Osteoblast (primary cell): ENCODE measurements around the gene TERB1. TPM values are rescaled to one million over a fixed set of nuclear protein-coding genes. Genes with fewer than 3 reads are reported as not detected.

Source experiments
- DNase-seq: peaks from one replicate; pipeline ENCODE4 v3.0.0; 2011; ENCODE audit warnings: low spot score, mixed read lengths; ENCODE audit not compliant: insufficient read length; ENCODE audit errors: missing footprints
- H2AFZ ChIP-seq: 2 replicates; pipeline ENCODE4 v1.6.0; 2011; ENCODE audit warnings: mild to moderate bottlenecking, low read length
- H3K27ac ChIP-seq: 2 replicates; pipeline ENCODE4 v1.5.1; 2011; ENCODE audit warnings: mild to moderate bottlenecking, low read depth, low read length, moderate library complexity
- H3K27me3 ChIP-seq: 2 replicates; pipeline ENCODE4 v1.6.0; 2012; ENCODE audit warnings: mild to moderate bottlenecking, control low read depth, inconsistent platforms, low read length, moderate library complexity; ENCODE audit not compliant: insufficient read depth
- H3K36me3 ChIP-seq: 2 replicates; pipeline ENCODE4 v1.5.1; 2011; ENCODE audit warnings: mild to moderate bottlenecking, low read length, control low read depth, moderate library complexity; ENCODE audit not compliant: insufficient read depth
- H3K4me1 ChIP-seq: 2 replicates; pipeline ENCODE4 v1.5.1; 2011; ENCODE audit warnings: mild to moderate bottlenecking, low read length, control low read depth, moderate library complexity; ENCODE audit not compliant: insufficient read depth
- H3K4me2 ChIP-seq: 2 replicates; pipeline ENCODE4 v1.6.0; 2011; ENCODE audit warnings: mild to moderate bottlenecking, low read length; ENCODE audit not compliant: insufficient read depth
- H3K4me3 ChIP-seq: fragments of 200-600 bp; sonication (generic); 3 replicates; pipeline ENCODE4 v1.5.1; 2012; ENCODE audit warnings: mild to moderate bottlenecking, low read length, inconsistent platforms; ENCODE audit not compliant: insufficient read depth
- H3K79me2 ChIP-seq: 2 replicates; pipeline ENCODE4 v1.6.0; 2012; ENCODE audit warnings: mild to moderate bottlenecking, low read length, control low read depth, inconsistent platforms; ENCODE audit not compliant: insufficient read depth
- H3K9me3 ChIP-seq: 2 replicates; pipeline ENCODE4 v1.5.1; 2011; ENCODE audit warnings: low read depth, low read length, control low read depth
- H4K20me1 ChIP-seq: 2 replicates; pipeline ENCODE4 v1.6.0; 2012; ENCODE audit warnings: mild to moderate bottlenecking, low read length, control low read depth; ENCODE audit not compliant: insufficient read depth
- total RNA-seq: library from RNA; depleted of rRNA; stranded (reverse); fragments of >200 nt; gene quantifications from 2 replicates; pipeline ENCODE4 v1.2.3, GENCODE V29; 2012
- TF ChIP-seq, protein P1 (sequence below): IDR thresholded peaks from 2 replicates; pipeline ENCODE4 v1.5.1; 2011; ENCODE audit warnings: mild to moderate bottlenecking, low read depth, low read length, moderate library complexity; ENCODE audit errors: extremely low read depth

TERB1 gene
- total RNA-seq, 1 donor: 0.36 TPM

DNA sequence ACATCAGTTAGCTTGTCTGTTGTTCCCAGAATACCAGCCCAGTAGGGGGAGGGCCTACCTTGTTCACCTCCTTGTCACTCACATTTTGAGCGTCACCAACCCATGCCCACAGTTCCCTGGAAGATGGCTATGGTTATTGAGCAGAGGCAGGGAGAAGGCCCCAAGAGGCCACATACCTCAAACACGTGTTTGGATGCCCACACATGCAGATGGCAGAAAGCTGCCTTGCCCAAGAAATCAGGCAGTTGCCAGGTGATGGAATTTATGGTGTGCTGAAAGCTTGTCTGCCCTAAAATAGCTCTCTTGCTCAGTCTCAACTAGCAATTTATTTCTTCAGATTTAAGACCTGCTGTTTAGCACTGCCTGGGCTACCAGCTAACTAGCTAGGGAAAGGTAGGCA is 88.3 kb downstream of the TERB1 start:
- Histone ChIP-seq H3K27me3 (peaks cover 4% of the 10 kb centered on the region), H3K4me3 (no peak overlapping the region), H2AFZ (no peak overlapping the region), H3K9me3 (no peaks in the 10 kb centered on the region), H3K4me1 (no peaks in the 10 kb centered on the region), H3K4me2 (no peak overlapping the region), H4K20me1 (no peaks in the 10 kb centered on the region), H3K79me2 (no peaks in the 10 kb centered on the region), H3K36me3 (peaks cover 2% of the 10 kb centered on the region), H3K27ac (no peak overlapping the region)
- TF ChIP-seq, protein P1, sequence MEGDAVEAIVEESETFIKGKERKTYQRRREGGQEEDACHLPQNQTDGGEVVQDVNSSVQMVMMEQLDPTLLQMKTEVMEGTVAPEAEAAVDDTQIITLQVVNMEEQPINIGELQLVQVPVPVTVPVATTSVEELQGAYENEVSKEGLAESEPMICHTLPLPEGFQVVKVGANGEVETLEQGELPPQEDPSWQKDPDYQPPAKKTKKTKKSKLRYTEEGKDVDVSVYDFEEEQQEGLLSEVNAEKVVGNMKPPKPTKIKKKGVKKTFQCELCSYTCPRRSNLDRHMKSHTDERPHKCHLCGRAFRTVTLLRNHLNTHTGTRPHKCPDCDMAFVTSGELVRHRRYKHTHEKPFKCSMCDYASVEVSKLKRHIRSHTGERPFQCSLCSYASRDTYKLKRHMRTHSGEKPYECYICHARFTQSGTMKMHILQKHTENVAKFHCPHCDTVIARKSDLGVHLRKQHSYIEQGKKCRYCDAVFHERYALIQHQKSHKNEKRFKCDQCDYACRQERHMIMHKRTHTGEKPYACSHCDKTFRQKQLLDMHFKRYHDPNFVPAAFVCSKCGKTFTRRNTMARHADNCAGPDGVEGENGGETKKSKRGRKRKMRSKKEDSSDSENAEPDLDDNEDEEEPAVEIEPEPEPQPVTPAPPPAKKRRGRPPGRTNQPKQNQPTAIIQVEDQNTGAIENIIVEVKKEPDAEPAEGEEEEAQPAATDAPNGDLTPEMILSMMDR: no peak
- no peak for DNase-seq

DNA sequence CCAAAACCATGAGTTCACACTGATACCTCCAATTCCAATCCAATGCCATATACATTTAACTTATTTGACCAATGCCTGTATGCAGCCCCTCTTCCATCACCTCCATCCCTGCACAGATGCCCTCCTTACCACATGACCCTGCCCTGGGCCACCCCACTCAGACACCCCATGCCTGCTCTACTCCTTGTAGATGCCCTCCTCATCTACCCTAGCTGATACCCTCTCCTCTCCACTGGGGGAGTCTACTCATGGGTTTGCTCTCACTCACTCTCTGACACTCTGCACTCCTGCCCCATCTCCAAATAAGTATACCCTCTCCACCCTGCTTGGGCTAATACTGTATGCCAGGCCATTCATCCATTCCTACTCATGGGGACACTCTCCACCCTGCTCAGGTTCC is 88.9 kb downstream of the TERB1 start:
- Histone ChIP-seq H3K4me3 (no peak overlapping the region), H4K20me1 (no peaks in the 10 kb centered on the region), H3K36me3 (no peaks in the 10 kb centered on the region), H3K9me3 (no peaks in the 10 kb centered on the region), H2AFZ (no peak overlapping the region), H3K27me3 (peaks cover 4% of the 10 kb centered on the region), H3K27ac (no peak overlapping the region), H3K4me1 (no peaks in the 10 kb centered on the region), H3K79me2 (no peaks in the 10 kb centered on the region), H3K4me2 (no peak overlapping the region)
- DNase-seq: no peak
- TF ChIP-seq, protein P1: no peak

DNA sequence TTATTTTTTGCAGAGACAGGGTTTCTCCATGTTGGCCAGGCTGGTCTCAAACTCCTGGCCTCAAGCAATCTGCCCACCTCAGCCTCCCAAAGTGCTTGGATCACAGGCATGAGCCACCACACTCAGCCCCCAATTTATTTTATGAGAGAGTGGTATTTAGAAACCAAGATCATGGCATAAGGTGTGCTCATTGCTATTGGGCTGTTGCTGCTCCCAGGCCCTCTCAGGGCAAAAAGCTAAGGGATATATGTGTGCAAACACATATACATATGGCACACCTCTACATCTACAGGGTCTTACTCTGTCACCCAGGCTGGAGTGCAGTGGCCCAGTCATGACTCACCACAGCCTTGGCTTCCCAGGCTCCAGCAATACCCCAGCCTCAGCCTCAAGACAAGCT is 89.8 kb downstream of the TERB1 start:
- DNase-seq: no peak
- TF ChIP-seq, protein P1: no peak
- Histone ChIP-seq H4K20me1 (no peaks in the 10 kb centered on the region), H3K4me3 (no peak overlapping the region), H3K36me3 (no peaks in the 10 kb centered on the region), H3K4me1 (peaks cover 2% of the 10 kb centered on the region), H2AFZ (no peak overlapping the region), H3K4me2 (no peak overlapping the region), H3K79me2 (no peaks in the 10 kb centered on the region), H3K9me3 (no peaks in the 10 kb centered on the region), H3K27me3 (peaks cover 4% of the 10 kb centered on the region), H3K27ac (no peak overlapping the region)

DNA sequence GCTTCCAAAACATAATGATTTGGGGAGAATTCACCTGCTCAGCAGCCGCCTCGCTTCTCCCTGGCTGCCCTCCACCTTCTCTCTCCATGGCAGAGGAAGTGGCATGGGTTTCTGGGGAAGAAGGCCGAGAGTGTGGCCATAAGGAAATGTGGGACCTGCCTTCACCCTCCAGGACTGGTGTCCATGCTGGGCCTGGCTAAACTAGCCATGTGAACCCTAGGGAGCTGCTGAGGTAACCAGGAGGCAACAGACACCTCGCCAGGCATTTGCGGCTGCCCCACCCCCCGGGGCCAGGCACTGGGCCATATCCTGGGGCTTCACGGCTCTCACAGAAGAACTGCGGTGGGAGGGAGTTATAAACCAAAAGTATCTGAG is 94.9 kb downstream of the TERB1 start:
- no peaks in the 10 kb centered on the region for H3K36me3 ChIP-seq
- H3K4me2 ChIP-seq: peak overlapping the region; percentile 26
- H2AFZ ChIP-seq: peak overlapping the region; percentile 84
- H3K9me3 ChIP-seq: no peaks in the 10 kb centered on the region
- H4K20me1 ChIP-seq: no peaks in the 10 kb centered on the region
- peaks cover 15% of the 10 kb centered on the region for H3K4me1 ChIP-seq
- H3K27me3 ChIP-seq: peaks cover 4% of the 10 kb centered on the region
- DNase-seq: no peak
- H3K27ac ChIP-seq: no peak overlapping the region
- TF ChIP-seq, protein P1: no peak
- peak overlapping the region; percentile 26 for H3K4me3 ChIP-seq
- H3K79me2 ChIP-seq: no peaks in the 10 kb centered on the region
